Measurements from ENCODE around the gene MYRFL. TPM values are rescaled to one million over a fixed set of nuclear protein-coding genes. Genes with fewer than 3 reads are reported as not detected.

The MYRFL gene
- total RNA-seq, 1 donor from 2014 or later, result 0.13 TPM

GRCh38 chr12:69824028-69824427, 999 bp upstream of the MYRFL start:
- TF ChIP-seq CTCF (IDR thresholded peaks at IDR 0.05), result no peak
- no peak overlapping the region for H3K27ac Mint-ChIP-seq (ENCODE audit: unreplicated experiment)

GRCh38 chr12:69828897-69829296, 3.9 kb downstream of the MYRFL start:
- no peaks in the 10 kb centered on the region for H3K9me3 Mint-ChIP-seq (ENCODE audit: unreplicated experiment)
- no peak overlapping the region for H3K4me3 Mint-ChIP-seq (ENCODE audit: unreplicated experiment)
- H3K27me3 Mint-ChIP-seq (ENCODE audit: unreplicated experiment), result peaks cover 18% of the 10 kb centered on the region
- no peak for DNase-seq (ENCODE audit: extremely low spot score, unreplicated experiment)
- no peak overlapping the region for H3K27ac Mint-ChIP-seq (ENCODE audit: unreplicated experiment)
- peaks cover 3% of the 10 kb centered on the region for H3K4me1 Mint-ChIP-seq (ENCODE audit: unreplicated experiment)
- TF ChIP-seq CTCF (IDR thresholded peaks at IDR 0.05), result no peak
- H3K36me3 Mint-ChIP-seq (ENCODE audit: unreplicated experiment), result no peaks in the 10 kb centered on the region

More at GRCh38 chr12:69824028-69824427, 999 bp upstream of the MYRFL start:
- H3K4me1 Mint-ChIP-seq (ENCODE audit: unreplicated experiment), result peaks cover 16% of the 10 kb centered on the region
- no peak overlapping the region for H3K4me3 Mint-ChIP-seq (ENCODE audit: unreplicated experiment)
- DNase-seq (ENCODE audit: extremely low spot score, unreplicated experiment), result no peak
- H3K36me3 Mint-ChIP-seq (ENCODE audit: unreplicated experiment), result no peaks in the 10 kb centered on the region
- no peaks in the 10 kb centered on the region for H3K9me3 Mint-ChIP-seq (ENCODE audit: unreplicated experiment)
- H3K27me3 Mint-ChIP-seq (ENCODE audit: unreplicated experiment), result peaks cover 3% of the 10 kb centered on the region

GRCh38 chr12:69833696-69834095, 8.7 kb downstream of the MYRFL start:
- no peak for TF ChIP-seq CTCF (IDR thresholded peaks at IDR 0.05)
- peaks cover 22% of the 10 kb centered on the region for H3K27me3 Mint-ChIP-seq (ENCODE audit: unreplicated experiment)
- H3K27ac Mint-ChIP-seq (ENCODE audit: unreplicated experiment), result no peak overlapping the region
- no peak overlapping the region for H3K4me3 Mint-ChIP-seq (ENCODE audit: unreplicated experiment)
- no peaks in the 10 kb centered on the region for H3K36me3 Mint-ChIP-seq (ENCODE audit: unreplicated experiment)
- H3K4me1 Mint-ChIP-seq (ENCODE audit: unreplicated experiment), result peaks cover 3% of the 10 kb centered on the region
- no peak for DNase-seq (ENCODE audit: extremely low spot score, unreplicated experiment)
- H3K9me3 Mint-ChIP-seq (ENCODE audit: unreplicated experiment), result no peaks in the 10 kb centered on the region

GRCh38 chr12:69834147-69834546, 9.1 kb downstream of the MYRFL start:
- no peak for TF ChIP-seq CTCF (IDR thresholded peaks at IDR 0.05)
- Mint-ChIP-seq H3K9me3 (ENCODE audit: unreplicated experiment) (no peaks in the 10 kb centered on the region), H3K27me3 (ENCODE audit: unreplicated experiment) (peaks cover 18% of the 10 kb centered on the region), H3K4me1 (ENCODE audit: unreplicated experiment) (peaks cover 3% of the 10 kb centered on the region), H3K27ac (ENCODE audit: unreplicated experiment) (no peak overlapping the region), H3K36me3 (ENCODE audit: unreplicated experiment) (no peaks in the 10 kb centered on the region), H3K4me3 (ENCODE audit: unreplicated experiment) (no peak overlapping the region)
- DNase-seq (ENCODE audit: extremely low spot score, unreplicated experiment), result no peak

- H3K36me3 Mint-ChIP-seq (ENCODE audit: unreplicated experiment), result no peaks in the 10 kb centered on the region
- no peak overlapping the region for H3K27ac Mint-ChIP-seq (ENCODE audit: unreplicated experiment)
- peaks cover 13% of the 10 kb centered on the region for H3K27me3 Mint-ChIP-seq (ENCODE audit: unreplicated experiment)
- no peak for TF ChIP-seq CTCF (IDR thresholded peaks at IDR 0.05)
- H3K9me3 Mint-ChIP-seq (ENCODE audit: unreplicated experiment), result no peaks in the 10 kb centered on the region
- DNase-seq (ENCODE audit: extremely low spot score, unreplicated experiment), result no peak
- H3K4me3 Mint-ChIP-seq (ENCODE audit: unreplicated experiment), result no peak overlapping the region
- peaks cover 3% of the 10 kb centered on the region for H3K4me1 Mint-ChIP-seq (ENCODE audit: unreplicated experiment)
Observed at GRCh38 chr12:69834576-69834975, 9.5 kb downstream of the MYRFL start.

Measured in osteocyte (in vitro differentiated cells).